Esophagus muscularis mucosa (tissue), 3 donors: Measurements from ENCODE around the gene LTN1.

Experiments
- POLR2A ChIP-seq: fragments of 450-650 bp; IDR thresholded peaks from one replicate; pipeline ENCODE4 v1.6.1; 2017; ENCODE audit warnings: antibody characterized with exemption, moderate library complexity, mild to moderate bottlenecking, low read depth
- POLR2AphosphoS5 ChIP-seq, 2 donors: sonication (generic); formaldehyde crosslinking; IDR thresholded peaks; one replicate each; pipeline ENCODE4 v1.6.1; 2017; ENCODE audit warnings: antibody characterized with exemption in 2 of 2
- TF ChIP-seq, protein P1 (sequence below), 3 experiments: fragments of 200-600 bp in 2 of 3; fragments of 450-650 bp in 1 of 3; sonication (generic) in 2 of 3; IDR thresholded peaks; one replicate each; pipeline ENCODE4 v1.5.1; 2017 to 2019; ENCODE audit warnings: antibody characterized with exemption in 3 of 3, mild to moderate bottlenecking in 2 of 3, moderate library complexity in 1 of 3

- TF ChIP-seq, protein P1, sequence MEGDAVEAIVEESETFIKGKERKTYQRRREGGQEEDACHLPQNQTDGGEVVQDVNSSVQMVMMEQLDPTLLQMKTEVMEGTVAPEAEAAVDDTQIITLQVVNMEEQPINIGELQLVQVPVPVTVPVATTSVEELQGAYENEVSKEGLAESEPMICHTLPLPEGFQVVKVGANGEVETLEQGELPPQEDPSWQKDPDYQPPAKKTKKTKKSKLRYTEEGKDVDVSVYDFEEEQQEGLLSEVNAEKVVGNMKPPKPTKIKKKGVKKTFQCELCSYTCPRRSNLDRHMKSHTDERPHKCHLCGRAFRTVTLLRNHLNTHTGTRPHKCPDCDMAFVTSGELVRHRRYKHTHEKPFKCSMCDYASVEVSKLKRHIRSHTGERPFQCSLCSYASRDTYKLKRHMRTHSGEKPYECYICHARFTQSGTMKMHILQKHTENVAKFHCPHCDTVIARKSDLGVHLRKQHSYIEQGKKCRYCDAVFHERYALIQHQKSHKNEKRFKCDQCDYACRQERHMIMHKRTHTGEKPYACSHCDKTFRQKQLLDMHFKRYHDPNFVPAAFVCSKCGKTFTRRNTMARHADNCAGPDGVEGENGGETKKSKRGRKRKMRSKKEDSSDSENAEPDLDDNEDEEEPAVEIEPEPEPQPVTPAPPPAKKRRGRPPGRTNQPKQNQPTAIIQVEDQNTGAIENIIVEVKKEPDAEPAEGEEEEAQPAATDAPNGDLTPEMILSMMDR (IDR thresholded peaks at IDR 0.05) = no peak
- no peak for TF ChIP-seq POLR2AphosphoS5 (IDR thresholded peaks at IDR 0.05)
- no peak for TF ChIP-seq POLR2A
Observed at GRCh38 chr21:28916150-28916893, 76.4 kb downstream of the LTN1 start.
